ENCODE data around the gene SLC22A4.

DNA sequence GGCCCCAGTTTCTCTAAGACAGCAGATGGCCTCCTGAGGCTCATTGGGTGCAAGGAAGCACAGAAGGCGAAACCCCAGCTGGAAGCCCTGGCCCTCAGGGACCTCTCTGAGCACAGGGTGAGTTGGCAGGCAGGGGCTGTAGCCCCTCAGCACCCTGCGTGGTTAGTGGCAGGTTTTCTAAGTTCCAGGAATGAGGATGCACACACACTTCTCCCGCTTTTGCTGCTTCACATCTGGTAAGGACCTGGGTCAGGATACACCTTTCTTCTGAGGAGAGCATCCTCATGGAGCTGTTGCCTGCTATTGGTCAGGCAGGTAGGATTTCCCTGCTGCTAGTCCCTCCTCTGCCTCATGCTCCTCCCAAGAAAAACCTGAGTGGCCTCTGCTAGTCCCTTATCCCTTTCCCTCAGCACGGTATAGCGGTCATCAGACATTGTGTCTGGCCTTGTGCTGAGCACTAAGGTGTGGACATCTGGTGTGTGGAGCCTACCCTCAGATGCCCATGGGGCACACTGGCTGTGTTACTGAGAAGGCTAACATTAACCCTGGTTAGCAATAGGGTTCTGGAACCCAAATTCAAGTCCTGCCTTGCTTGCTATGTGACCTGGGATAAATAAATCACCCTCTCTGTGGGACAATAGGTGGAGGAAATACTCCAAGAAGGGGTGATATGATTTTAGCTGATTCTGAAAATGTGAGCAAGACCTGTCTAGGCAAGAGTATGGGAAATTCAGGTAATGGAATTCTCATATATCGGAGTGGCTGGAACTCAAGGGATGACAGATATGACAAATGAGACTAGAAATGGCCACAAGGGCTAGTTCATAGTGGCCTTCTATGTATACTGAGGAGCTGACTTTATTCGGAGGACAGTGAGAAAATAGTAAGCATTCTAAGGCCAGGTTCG is 1.6 kb downstream of the SLC22A4 start:
- TF ChIP-seq POLR2A (IDR thresholded peaks at IDR 0.05): no peak
- TF ChIP-seq, protein P1, sequence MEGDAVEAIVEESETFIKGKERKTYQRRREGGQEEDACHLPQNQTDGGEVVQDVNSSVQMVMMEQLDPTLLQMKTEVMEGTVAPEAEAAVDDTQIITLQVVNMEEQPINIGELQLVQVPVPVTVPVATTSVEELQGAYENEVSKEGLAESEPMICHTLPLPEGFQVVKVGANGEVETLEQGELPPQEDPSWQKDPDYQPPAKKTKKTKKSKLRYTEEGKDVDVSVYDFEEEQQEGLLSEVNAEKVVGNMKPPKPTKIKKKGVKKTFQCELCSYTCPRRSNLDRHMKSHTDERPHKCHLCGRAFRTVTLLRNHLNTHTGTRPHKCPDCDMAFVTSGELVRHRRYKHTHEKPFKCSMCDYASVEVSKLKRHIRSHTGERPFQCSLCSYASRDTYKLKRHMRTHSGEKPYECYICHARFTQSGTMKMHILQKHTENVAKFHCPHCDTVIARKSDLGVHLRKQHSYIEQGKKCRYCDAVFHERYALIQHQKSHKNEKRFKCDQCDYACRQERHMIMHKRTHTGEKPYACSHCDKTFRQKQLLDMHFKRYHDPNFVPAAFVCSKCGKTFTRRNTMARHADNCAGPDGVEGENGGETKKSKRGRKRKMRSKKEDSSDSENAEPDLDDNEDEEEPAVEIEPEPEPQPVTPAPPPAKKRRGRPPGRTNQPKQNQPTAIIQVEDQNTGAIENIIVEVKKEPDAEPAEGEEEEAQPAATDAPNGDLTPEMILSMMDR (IDR thresholded peaks at IDR 0.05): no peak
